NK-92 treated with Interleukin-12 subunit alpha and Interleukin-12 subunit beta, amount 100 ng/mL, for 24 hours (cell line): Measurements from ENCODE around the gene GNE.
"Not testable (repeated sequence)": the region's sequence is repeated elsewhere in the genome, so short reads cannot be mapped to it uniquely, and the experiment has no call there.

Experiments
- DNase-seq: peaks from one replicate; lab custom pipeline; 2025; lab: John Stamatoyannopoulos, UW

The GNE gene

GRCh38 chr9:36258208-36258995 lies at the start of gene GNE:
TSS of gene GNE (minus strand) at chr9:36258448. CDS start at chr9:36249355, 9,093 bp downstream.
- peak; percentile 97 for DNase-seq

GRCh38 chr9:36306471-36307306 lies 48.4 kb upstream of the GNE start:
- no peak for DNase-seq

GRCh38 chr9:36304366-36304765 lies 46.1 kb upstream of the GNE start:
- not testable (repeated sequence) for DNase-seq

- DNase-seq = no peak
Observed at GRCh38 chr9:36301227-36301626, 43.0 kb upstream of the GNE start.

GRCh38 chr9:36298566-36298965 lies 40.3 kb upstream of the GNE start:
- DNase-seq = no peak

GRCh38 chr9:36297798-36298197 lies 39.5 kb upstream of the GNE start:
- no peak for DNase-seq

GRCh38 chr9:36294996-36295395 lies 36.7 kb upstream of the GNE start:
- DNase-seq = not testable (repeated sequence)

- DNase-seq = no peak
Observed at GRCh38 chr9:36293918-36294317, 35.7 kb upstream of the GNE start.

GRCh38 chr9:36293171-36293570 lies 34.9 kb upstream of the GNE start:
- DNase-seq = no peak

GRCh38 chr9:36292641-36293040 lies 34.4 kb upstream of the GNE start:
- no peak for DNase-seq

GRCh38 chr9:36290996-36291395 lies 32.7 kb upstream of the GNE start:
- DNase-seq = no peak

GRCh38 chr9:36289836-36290435 lies 31.7 kb upstream of the GNE start:
- DNase-seq = no peak

GRCh38 chr9:36288070-36288469 lies 29.8 kb upstream of the GNE start:
- DNase-seq = no peak

- DNase-seq = no peak
Observed at GRCh38 chr9:36286388-36286787, 28.1 kb upstream of the GNE start.

GRCh38 chr9:36284226-36284625 lies 26.0 kb upstream of the GNE start:
- peak; percentile 33 for DNase-seq

GRCh38 chr9:36282275-36282674 lies 24.0 kb upstream of the GNE start:
- DNase-seq = no peak

- DNase-seq = no peak
Observed at GRCh38 chr9:36280989-36281388, 22.7 kb upstream of the GNE start.

GRCh38 chr9:36278243-36278642 lies 20.0 kb upstream of the GNE start:
- DNase-seq = no peak

GRCh38 chr9:36276781-36277181 lies 18.5 kb upstream of the GNE start:
- DNase-seq = no peak

GRCh38 chr9:36276254-36276653 lies 18.0 kb upstream of the GNE start:
- DNase-seq = no peak

GRCh38 chr9:36275060-36275459 lies 16.8 kb upstream of the GNE start:
- no peak for DNase-seq

GRCh38 chr9:36273354-36273753 lies 15.1 kb upstream of the GNE start:
- not testable (repeated sequence) for DNase-seq

- DNase-seq = no peak
Observed at GRCh38 chr9:36268007-36268427, 9.8 kb upstream of the GNE start.
